ENCODE results near the gene ZMYM3. TPM values are rescaled to one million over a fixed set of nuclear protein-coding genes. Genes with fewer than 3 reads are reported as not detected.
"Not testable (repeated sequence)": the region's sequence is repeated elsewhere in the genome, so short reads cannot be mapped to it uniquely, and the experiment has no call there.

The ZMYM3 gene
- total and polyA plus RNA-seq, 2 donors (not counting 1 experiment from before 2014, with no cell fraction given), result 21.8 to 40.6 TPM

DNA sequence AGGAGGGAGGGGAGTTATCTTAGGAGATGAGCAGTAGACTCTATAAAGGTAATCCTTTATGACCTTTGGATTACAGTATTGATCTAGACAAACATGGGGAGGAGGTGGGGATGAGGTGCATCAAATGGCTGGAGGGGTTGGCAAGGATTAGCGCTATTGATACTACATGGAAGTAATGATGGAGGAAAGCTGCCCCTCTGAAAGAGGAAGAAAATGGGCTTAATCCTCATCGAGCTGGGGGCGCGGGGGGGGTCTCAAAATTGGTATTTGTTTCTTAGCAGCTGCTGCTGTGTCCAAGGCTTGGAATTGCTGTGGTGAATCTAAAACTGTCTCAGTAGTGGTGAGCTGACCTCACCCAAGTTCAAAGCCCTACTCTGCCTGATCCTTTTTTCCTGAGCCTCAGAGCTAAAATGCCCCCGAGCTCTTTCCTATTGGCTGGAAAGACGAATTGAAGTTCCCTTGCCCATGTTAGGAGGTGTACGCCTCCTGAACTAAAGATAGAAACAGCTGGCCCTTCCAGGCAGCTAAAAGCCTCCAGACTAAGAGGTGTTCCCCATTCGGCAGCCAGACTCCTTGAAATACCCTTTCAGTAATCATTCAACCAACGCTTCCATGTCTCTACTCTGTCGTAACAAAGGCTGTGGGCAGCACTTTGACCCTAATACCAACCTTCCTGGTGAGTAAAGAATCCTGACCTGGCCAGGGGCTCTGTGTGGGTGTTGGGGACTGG, 47.4 kb upstream of the ZMYM3 start, which contains the start of gene ITGB1BP2:
Gene ITGB1BP2, plus strand, starts transcription at position 556 of the 730 bp plus-strand sequence. Its CDS starts 57 bp downstream, at position 613.
- no peak within 1 kb of the TSS for H3K9ac ChIP-seq (ENCODE audit: low read length)
- intact Hi-C loops (cut with micrococcal nuclease), result no loop called here
- Mint-ChIP-seq H3K4me3 (no peak within 1 kb of the TSS), H3K4me1 (no peaks in the 10 kb centered on the region), H3K9me3 (ENCODE audit: insufficient read depth) (no peaks in the 10 kb centered on the region), H3K27ac (no peak within 1 kb of the TSS), H3K27me3 (no peaks in the 10 kb centered on the region)
- ChIA-PET POLR2A (interaction anchor here (0.6 to 0.7 kb wide), 2 partner anchors 48 to 75 kb away, joined by 3 read pairs; partner anchors contain the start of gene ZMYM3), CTCF (no interaction called here)
- peaks cover 0 to 29% of the 10 kb centered on the region in 2 experiments for H3K36me3 ChIP-seq (replicated peaks in 1 of 2; ENCODE audit: control extremely low read depth in 1 of 2, control insufficient read depth in 1 of 2, extremely low read depth in 1 of 2, insufficient read depth in 2 of 2, low read length in 1 of 2)
- H3K79me2 ChIP-seq (ENCODE audit: control insufficient read depth, insufficient read depth, low read length), result no peaks in the 10 kb centered on the region
- TF ChIP-seq, protein P1, sequence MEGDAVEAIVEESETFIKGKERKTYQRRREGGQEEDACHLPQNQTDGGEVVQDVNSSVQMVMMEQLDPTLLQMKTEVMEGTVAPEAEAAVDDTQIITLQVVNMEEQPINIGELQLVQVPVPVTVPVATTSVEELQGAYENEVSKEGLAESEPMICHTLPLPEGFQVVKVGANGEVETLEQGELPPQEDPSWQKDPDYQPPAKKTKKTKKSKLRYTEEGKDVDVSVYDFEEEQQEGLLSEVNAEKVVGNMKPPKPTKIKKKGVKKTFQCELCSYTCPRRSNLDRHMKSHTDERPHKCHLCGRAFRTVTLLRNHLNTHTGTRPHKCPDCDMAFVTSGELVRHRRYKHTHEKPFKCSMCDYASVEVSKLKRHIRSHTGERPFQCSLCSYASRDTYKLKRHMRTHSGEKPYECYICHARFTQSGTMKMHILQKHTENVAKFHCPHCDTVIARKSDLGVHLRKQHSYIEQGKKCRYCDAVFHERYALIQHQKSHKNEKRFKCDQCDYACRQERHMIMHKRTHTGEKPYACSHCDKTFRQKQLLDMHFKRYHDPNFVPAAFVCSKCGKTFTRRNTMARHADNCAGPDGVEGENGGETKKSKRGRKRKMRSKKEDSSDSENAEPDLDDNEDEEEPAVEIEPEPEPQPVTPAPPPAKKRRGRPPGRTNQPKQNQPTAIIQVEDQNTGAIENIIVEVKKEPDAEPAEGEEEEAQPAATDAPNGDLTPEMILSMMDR (IDR thresholded peaks at IDR 0.05), result no peak
- TF ChIP-seq EZH2 (IDR thresholded peaks at IDR 0.05; ENCODE audit: borderline replicate concordance, insufficient read depth, low read depth, low read length, poor library complexity, severe bottlenecking), result no peak
- H3K4me3 ChIP-seq (ENCODE audit: control extremely low read depth in 1 of 5, extremely low read depth in 1 of 5, insufficient read depth in 1 of 5, low read depth in 2 of 5, low read length in 4 of 5), result no peak within 1 kb of the TSS
- no peak within 1 kb of the TSS for H3K27ac ChIP-seq (ENCODE audit: low read length in 2 of 2)
- no peak within 1 kb of the TSS for H3K4me2 ChIP-seq (replicated peaks; ENCODE audit: low read depth, low read length, poor library complexity, severe bottlenecking)
- WGBS (ENCODE audit: insufficient coverage), result 100% methylated on average over 1 of the region's 10 CpGs
- H3K27me3 ChIP-seq (replicated peaks in 1 of 4; ENCODE audit: control extremely low read depth in 1 of 4, control insufficient read depth in 3 of 4, insufficient read depth in 4 of 4, low read length in 3 of 4), result no peaks in the 10 kb centered on the region
- ATAC-seq (ENCODE audit: low read depth) (no peak), DNase-seq (no peak)
- no peaks in the 10 kb centered on the region for H4K20me1 ChIP-seq (ENCODE audit: control insufficient read depth, insufficient read depth, low read length, poor library complexity, severe bottlenecking)
- no peaks in the 10 kb centered on the region for H3K4me1 ChIP-seq (ENCODE audit: control insufficient read depth in 2 of 2, insufficient read depth in 2 of 2, low read length in 2 of 2)
- H2AFZ ChIP-seq (ENCODE audit: insufficient read depth, low read depth, low read length, poor library complexity, severe bottlenecking), result no peak within 1 kb of the TSS
- no peaks in the 10 kb centered on the region for H3K9me3 ChIP-seq (ENCODE audit: control extremely low read depth in 1 of 3, control insufficient read depth in 2 of 3, insufficient read depth in 1 of 3, low read length in 2 of 3)

DNA sequence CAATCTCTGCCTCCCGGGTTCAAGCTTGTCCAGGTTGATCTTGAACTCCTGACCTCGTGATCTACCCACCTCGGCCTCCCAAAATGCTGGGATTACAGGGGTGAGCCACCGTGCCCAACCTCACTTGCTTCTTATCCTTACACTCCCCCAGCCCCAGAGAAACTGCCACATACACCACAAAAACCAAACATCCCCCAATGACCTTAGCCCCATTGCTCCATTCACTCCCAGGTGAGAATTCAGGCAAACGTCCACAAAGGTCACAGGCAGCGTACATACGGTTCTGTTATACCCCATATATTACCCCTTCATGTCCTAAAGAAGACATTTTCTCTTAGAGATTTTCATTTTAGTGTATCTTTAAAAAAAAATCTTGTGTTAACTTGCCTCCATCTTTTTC, 46.6 kb upstream of the ZMYM3 start:
- H3K4me3 ChIP-seq (ENCODE audit: control extremely low read depth in 1 of 5, extremely low read depth in 1 of 5, insufficient read depth in 1 of 5, low read depth in 2 of 5, low read length in 4 of 5); H2AFZ ChIP-seq (ENCODE audit: insufficient read depth, low read depth, low read length, poor library complexity, severe bottlenecking); H3K4me1 ChIP-seq (ENCODE audit: control insufficient read depth in 2 of 2, insufficient read depth in 2 of 2, low read length in 2 of 2); CTCF ChIA-PET; H4K20me1 ChIP-seq (ENCODE audit: control insufficient read depth, insufficient read depth, low read length, poor library complexity, severe bottlenecking); H3K27ac ChIP-seq (ENCODE audit: low read length in 2 of 2); H3K9me3 Mint-ChIP-seq (ENCODE audit: insufficient read depth); H3K27me3 ChIP-seq (replicated peaks in 1 of 4; ENCODE audit: control extremely low read depth in 1 of 4, control insufficient read depth in 3 of 4, insufficient read depth in 4 of 4, low read length in 3 of 4); intact Hi-C loops (cut with micrococcal nuclease); POLR2A ChIA-PET; ATAC-seq (ENCODE audit: low read depth); H3K4me1 Mint-ChIP-seq; H3K9me3 ChIP-seq (ENCODE audit: control extremely low read depth in 1 of 3, control insufficient read depth in 2 of 3, insufficient read depth in 1 of 3, low read length in 2 of 3); DNase-seq; H3K27me3 Mint-ChIP-seq; H3K9ac ChIP-seq (ENCODE audit: low read length); H3K4me2 ChIP-seq (replicated peaks; ENCODE audit: low read depth, low read length, poor library complexity, severe bottlenecking); H3K4me3 Mint-ChIP-seq; H3K27ac Mint-ChIP-seq; H3K79me2 ChIP-seq (ENCODE audit: control insufficient read depth, insufficient read depth, low read length): not testable (repeated sequence)
- H3K36me3 ChIP-seq (replicated peaks in 1 of 2; ENCODE audit: control extremely low read depth in 1 of 2, control insufficient read depth in 1 of 2, extremely low read depth in 1 of 2, insufficient read depth in 2 of 2, low read length in 1 of 2), result peaks cover 0 to 36% of the 10 kb centered on the region in 2 experiments
- 100% methylated on average over 1 of the region's 7 CpGs for WGBS (ENCODE audit: insufficient coverage)

DNA sequence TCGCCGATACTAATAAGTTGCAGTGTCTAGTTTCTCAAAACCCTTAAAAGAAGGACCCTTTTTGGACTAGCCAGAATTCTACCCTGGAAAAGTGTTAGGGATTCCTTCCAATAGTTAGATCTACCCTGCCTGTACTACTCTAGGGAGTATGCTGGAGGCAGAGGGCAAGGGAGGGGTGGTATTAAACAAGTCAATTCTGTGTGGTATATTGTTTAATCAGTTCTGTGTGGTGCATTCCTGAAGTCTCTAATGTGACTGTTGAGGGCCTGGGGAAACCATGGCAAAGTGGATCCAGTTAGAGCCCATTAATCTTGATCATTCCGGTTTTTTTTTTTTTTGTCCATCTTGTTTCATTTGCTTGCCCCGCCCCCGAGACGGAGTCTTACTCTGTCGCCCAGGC, 46.1 kb upstream of the ZMYM3 start:
- H3K4me3 Mint-ChIP-seq; H3K27ac Mint-ChIP-seq; H2AFZ ChIP-seq (ENCODE audit: insufficient read depth, low read depth, low read length, poor library complexity, severe bottlenecking); DNase-seq; H3K9me3 Mint-ChIP-seq (ENCODE audit: insufficient read depth); H3K27me3 ChIP-seq (replicated peaks in 1 of 4; ENCODE audit: control extremely low read depth in 1 of 4, control insufficient read depth in 3 of 4, insufficient read depth in 4 of 4, low read length in 3 of 4); H3K4me1 Mint-ChIP-seq; ATAC-seq (ENCODE audit: low read depth); CTCF ChIA-PET; H3K79me2 ChIP-seq (ENCODE audit: control insufficient read depth, insufficient read depth, low read length); H3K9ac ChIP-seq (ENCODE audit: low read length); H3K27ac ChIP-seq (ENCODE audit: low read length in 2 of 2); H3K4me3 ChIP-seq (ENCODE audit: control extremely low read depth in 1 of 5, extremely low read depth in 1 of 5, insufficient read depth in 1 of 5, low read depth in 2 of 5, low read length in 4 of 5); H3K4me1 ChIP-seq (ENCODE audit: control insufficient read depth in 2 of 2, insufficient read depth in 2 of 2, low read length in 2 of 2); H3K4me2 ChIP-seq (replicated peaks; ENCODE audit: low read depth, low read length, poor library complexity, severe bottlenecking); POLR2A ChIA-PET; H3K9me3 ChIP-seq (ENCODE audit: control extremely low read depth in 1 of 3, control insufficient read depth in 2 of 3, insufficient read depth in 1 of 3, low read length in 2 of 3); H4K20me1 ChIP-seq (ENCODE audit: control insufficient read depth, insufficient read depth, low read length, poor library complexity, severe bottlenecking); intact Hi-C loops (cut with micrococcal nuclease); H3K27me3 Mint-ChIP-seq: not testable (repeated sequence)
- WGBS (ENCODE audit: insufficient coverage), result 100% methylated on average over 1 of the region's 7 CpGs
- H3K36me3 ChIP-seq (replicated peaks in 1 of 2; ENCODE audit: control extremely low read depth in 1 of 2, control insufficient read depth in 1 of 2, extremely low read depth in 1 of 2, insufficient read depth in 2 of 2, low read length in 1 of 2), result peaks cover 0 to 36% of the 10 kb centered on the region in 2 experiments
